Measurements from ENCODE around the gene KIF3C.
A peak's percentile ranks its signal among the peaks of the same experiment; 100 is the strongest.
"Not testable (repeated sequence)": the region's sequence is repeated elsewhere in the genome, so short reads cannot be mapped to it uniquely, and the experiment has no call there.

Gene KIF3C

GRCh38 chr2:25958611-25959010, 23.7 kb downstream of the KIF3C start:
- DNase-seq = not testable (repeated sequence)

- no peak for DNase-seq
Measured at GRCh38 chr2:25957743-25958142, 24.6 kb downstream of the KIF3C start.

- DNase-seq = no peak
Measured at GRCh38 chr2:25955869-25956535, 26.3 kb downstream of the KIF3C start.

- no peak for DNase-seq
Measured at GRCh38 chr2:25955036-25955435, 27.3 kb downstream of the KIF3C start.

GRCh38 chr2:25954199-25954752, 28.0 kb downstream of the KIF3C start:
- DNase-seq = no peak

GRCh38 chr2:25951071-25951547, 31.2 kb downstream of the KIF3C start:
- peak; percentile 77 for DNase-seq

- DNase-seq = no peak
Measured at GRCh38 chr2:25948437-25948836, 33.9 kb downstream of the KIF3C start.

- no peak for DNase-seq
Measured at GRCh38 chr2:25941042-25941441, 41.3 kb downstream of the KIF3C start.

GRCh38 chr2:25939257-25939668, 43.0 kb downstream of the KIF3C start:
- DNase-seq = no peak

GRCh38 chr2:25938345-25938744, 44.0 kb downstream of the KIF3C start:
- DNase-seq = no peak

- no peak for DNase-seq
Measured at GRCh38 chr2:25936889-25937545, 45.3 kb downstream of the KIF3C start.

- no peak for DNase-seq
Measured at GRCh38 chr2:25933622-25934021, 48.7 kb downstream of the KIF3C start.

- DNase-seq = no peak
Measured at GRCh38 chr2:25929789-25930473, 52.4 kb downstream of the KIF3C start.

GRCh38 chr2:25928668-25929067, 53.6 kb downstream of the KIF3C start:
- no peak for DNase-seq

GRCh38 chr2:25926984-25927756, 55.1 kb downstream of the KIF3C start:
- DNase-seq = no peak

- no peak for DNase-seq
Measured at GRCh38 chr2:25922501-25922900, 59.8 kb downstream of the KIF3C start.

- no peak for DNase-seq
Measured at GRCh38 chr2:25920786-25921415, 61.4 kb downstream of the KIF3C start.

- no peak for DNase-seq
Measured at GRCh38 chr2:25920336-25920735, 62.0 kb downstream of the KIF3C start.

GRCh38 chr2:25917832-25918231, 64.5 kb downstream of the KIF3C start:
- DNase-seq = no peak

- DNase-seq = not testable (repeated sequence)
Measured at GRCh38 chr2:25917411-25917810, 64.9 kb downstream of the KIF3C start.

GRCh38 chr2:25915944-25916772, 66.1 kb downstream of the KIF3C start:
- DNase-seq = peak; percentile 24

All from stimulated activated CD4-positive, alpha-beta T cell treated with anti-CD3 and anti-CD28 coated beads, Interleukin-1b, Interleukin-23, amount 100 ng/mL, for 48 hours (primary cell).